DOHH2 (cell line): ENCODE data around the gene GTF3C1.

ENCODE experiments used
- CTCF ChIP-seq: fragments of 200-600 bp; sonication (generic); IDR thresholded peaks from one replicate; pipeline ENCODE4 v1.5.1; 2014; ENCODE audit warnings: antibody characterized with exemption, mild to moderate bottlenecking, low read depth, low read length; ENCODE audit not compliant: poor library complexity, severe bottlenecking
- EZH2phosphoT487 ChIP-seq: fragments of 200-600 bp; sonication (generic); IDR thresholded peaks from 2 replicates; pipeline ENCODE4 v1.6.1; 2017; ENCODE audit warnings: borderline replicate concordance, mild to moderate bottlenecking, antibody characterized with exemption, low read length, moderate library complexity, mixed read lengths

DNA sequence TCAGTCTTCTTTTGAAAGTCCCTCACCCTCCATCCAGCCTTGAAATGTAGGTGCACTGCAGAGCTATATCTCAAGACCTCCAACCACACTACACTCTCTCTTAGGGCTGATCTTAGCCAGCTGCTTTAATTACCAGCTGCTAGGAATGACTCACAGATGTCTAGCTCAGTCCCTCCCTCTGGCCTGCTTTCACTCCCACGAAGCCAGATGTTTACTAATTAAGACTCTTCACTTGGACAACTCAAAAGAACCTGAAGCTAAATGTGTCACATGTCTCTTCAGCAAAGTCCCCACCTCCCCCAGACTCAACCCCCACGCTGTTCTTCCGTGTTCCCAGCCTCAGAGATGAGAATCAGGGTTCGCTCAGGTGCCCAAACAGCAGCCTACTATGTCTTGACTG, 2.6 kb downstream of the GTF3C1 start:
- TF ChIP-seq CTCF = no peak
- TF ChIP-seq EZH2phosphoT487 = no peak
